ENCODE measurements around the gene HRH3. TPM values are rescaled to one million over a fixed set of nuclear protein-coding genes. Genes with fewer than 3 reads are reported as not detected.

Gene HRH3
- total RNA-seq, 1 donor from 2014 or later = 0.09 TPM

DNA sequence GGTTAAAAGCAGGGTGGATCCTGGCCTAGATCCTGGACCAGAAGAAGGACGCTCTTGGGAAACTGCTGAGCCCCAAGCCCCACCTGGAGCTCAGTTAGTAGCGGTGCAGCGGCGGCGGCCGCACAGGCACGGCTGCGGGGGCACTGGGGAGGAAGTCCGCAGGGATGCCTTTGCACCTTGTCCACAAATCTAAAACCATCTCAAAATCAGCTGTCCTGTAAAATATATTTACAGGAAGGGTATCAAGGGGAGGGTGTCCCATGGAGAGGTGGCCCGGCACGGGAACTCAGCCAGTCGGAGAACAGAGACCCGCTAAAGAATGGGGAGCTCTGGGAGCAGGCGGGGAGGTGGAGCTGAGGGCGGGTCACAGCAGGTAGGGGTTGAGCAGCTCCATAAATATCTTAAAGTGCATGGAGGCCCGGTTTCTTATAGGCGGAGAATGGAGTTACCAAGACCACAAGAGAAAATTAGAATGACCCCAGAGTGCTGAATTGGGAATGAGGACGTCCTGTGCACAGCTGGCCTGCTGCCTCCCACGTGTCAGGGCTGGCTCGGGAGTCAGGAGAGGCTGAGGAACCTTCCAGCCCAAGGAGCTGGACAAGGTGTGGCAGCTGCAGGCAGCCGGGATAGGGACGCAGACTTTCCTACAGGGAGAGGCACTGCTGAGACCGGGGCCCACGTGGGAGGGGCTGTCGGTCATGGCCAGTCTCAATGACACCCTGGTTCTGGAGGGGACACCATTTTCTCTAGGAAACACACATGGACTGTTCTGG is 29.3 kb downstream of the HRH3 start:
- Mint-ChIP-seq H3K27me3 (ENCODE audit: insufficient read depth, low read depth) (no peaks in the 10 kb centered on the region), H3K36me3 (peaks cover 6% of the 10 kb centered on the region), H3K4me1 (no peaks in the 10 kb centered on the region), H3K27ac (no peak overlapping the region), H3K9me3 (no peaks in the 10 kb centered on the region), H3K4me3 (no peak overlapping the region)
- H3K9me3 ChIP-seq (ENCODE audit: low read depth) = no peaks in the 10 kb centered on the region
- no peaks in the 10 kb centered on the region for H3K36me3 ChIP-seq
- no peak for TF ChIP-seq EZH2 (IDR thresholded peaks at IDR 0.05)
- no peak for TF ChIP-seq EZH2phosphoT487 (IDR thresholded peaks at IDR 0.05)
- TF ChIP-seq, protein P1, sequence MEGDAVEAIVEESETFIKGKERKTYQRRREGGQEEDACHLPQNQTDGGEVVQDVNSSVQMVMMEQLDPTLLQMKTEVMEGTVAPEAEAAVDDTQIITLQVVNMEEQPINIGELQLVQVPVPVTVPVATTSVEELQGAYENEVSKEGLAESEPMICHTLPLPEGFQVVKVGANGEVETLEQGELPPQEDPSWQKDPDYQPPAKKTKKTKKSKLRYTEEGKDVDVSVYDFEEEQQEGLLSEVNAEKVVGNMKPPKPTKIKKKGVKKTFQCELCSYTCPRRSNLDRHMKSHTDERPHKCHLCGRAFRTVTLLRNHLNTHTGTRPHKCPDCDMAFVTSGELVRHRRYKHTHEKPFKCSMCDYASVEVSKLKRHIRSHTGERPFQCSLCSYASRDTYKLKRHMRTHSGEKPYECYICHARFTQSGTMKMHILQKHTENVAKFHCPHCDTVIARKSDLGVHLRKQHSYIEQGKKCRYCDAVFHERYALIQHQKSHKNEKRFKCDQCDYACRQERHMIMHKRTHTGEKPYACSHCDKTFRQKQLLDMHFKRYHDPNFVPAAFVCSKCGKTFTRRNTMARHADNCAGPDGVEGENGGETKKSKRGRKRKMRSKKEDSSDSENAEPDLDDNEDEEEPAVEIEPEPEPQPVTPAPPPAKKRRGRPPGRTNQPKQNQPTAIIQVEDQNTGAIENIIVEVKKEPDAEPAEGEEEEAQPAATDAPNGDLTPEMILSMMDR (IDR thresholded peaks at IDR 0.05) = no peak
- peaks cover 5% of the 10 kb centered on the region for H4K20me1 ChIP-seq (ENCODE audit: low read depth)
- H3K9ac ChIP-seq = peak overlapping the region; percentile 49
- DNase-seq (ENCODE audit: low spot score) = no peak
- H3K27me3 ChIP-seq = no peaks in the 10 kb centered on the region
- no peaks in the 10 kb centered on the region for H3F3A ChIP-seq (ENCODE audit: low read depth)
- no peak overlapping the region for H2AFZ ChIP-seq (replicated peaks)
- no peak overlapping the region for H3K4me2 ChIP-seq
- H3K4me3 ChIP-seq = no peak overlapping the region
- no peak overlapping the region for H3K27ac ChIP-seq
- no peaks in the 10 kb centered on the region for H3K4me1 ChIP-seq
- H3K79me2 ChIP-seq (ENCODE audit: low read depth) = peaks cover 28% of the 10 kb centered on the region

DNA sequence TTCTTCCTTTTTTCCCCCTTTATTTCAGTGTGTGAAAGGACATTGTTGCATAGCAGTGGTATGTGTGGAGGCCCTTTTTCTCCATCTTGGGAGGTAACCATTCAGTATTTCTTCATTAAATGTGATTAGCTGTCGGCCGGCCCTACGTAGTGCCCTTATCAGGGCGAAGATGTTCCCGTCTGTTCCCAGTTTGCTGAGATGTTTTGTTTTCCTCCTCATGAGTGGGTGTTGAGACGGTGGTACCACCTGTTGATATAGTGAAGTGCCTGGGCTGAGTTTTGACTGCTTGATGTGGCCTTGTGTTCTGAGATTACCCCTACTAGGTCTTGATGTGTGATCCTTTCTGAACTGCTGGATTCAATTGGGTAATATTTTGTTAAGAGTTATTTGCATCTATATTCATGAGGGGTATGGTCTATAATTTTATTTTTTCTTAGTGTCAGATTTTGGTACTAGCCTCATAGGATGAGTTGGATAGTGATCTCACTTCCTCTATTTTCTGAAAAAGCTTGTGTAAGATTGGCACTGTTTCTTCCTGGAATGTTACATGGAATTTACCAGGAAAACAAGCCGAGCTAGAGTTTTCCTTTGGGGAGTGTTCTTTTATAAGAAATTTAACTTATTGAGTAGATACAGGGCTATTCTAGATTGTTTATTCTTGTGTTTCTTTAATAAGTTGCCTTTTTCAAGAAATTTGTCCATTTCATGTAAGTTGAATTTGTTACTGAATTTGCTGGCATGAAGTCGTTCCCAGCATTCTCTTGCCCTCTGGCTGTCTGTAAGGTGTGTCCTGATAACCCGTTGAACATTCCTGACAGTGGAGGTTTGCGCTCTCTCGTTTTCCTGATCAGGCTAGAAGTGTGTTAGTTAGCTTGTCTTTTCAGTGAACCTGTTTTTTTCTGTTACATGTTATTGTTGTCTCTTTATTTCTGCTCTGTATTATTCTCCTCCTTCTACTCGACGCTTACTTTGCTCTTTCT is 32.9 kb downstream of the HRH3 start:
- H3K9ac ChIP-seq = no peak overlapping the region
- H3K27ac Mint-ChIP-seq = peak overlapping the region; percentile 5
- no peak overlapping the region for H3K4me3 ChIP-seq
- H3K27me3 Mint-ChIP-seq (ENCODE audit: insufficient read depth, low read depth) = peaks cover 3% of the 10 kb centered on the region
- no peaks in the 10 kb centered on the region for H3K27me3 ChIP-seq
- DNase-seq (ENCODE audit: low spot score) = no peak
- H3K4me1 ChIP-seq = peaks cover 4% of the 10 kb centered on the region
- peaks cover 48% of the 10 kb centered on the region for H3K79me2 ChIP-seq (ENCODE audit: low read depth)
- H3K4me3 Mint-ChIP-seq = peak overlapping the region; percentile 2
- no peak overlapping the region for H3K27ac ChIP-seq
- H3F3A ChIP-seq (ENCODE audit: low read depth) = peaks cover 10% of the 10 kb centered on the region
- no peaks in the 10 kb centered on the region for H3K36me3 ChIP-seq
- H3K9me3 ChIP-seq (ENCODE audit: low read depth) = no peaks in the 10 kb centered on the region
- H4K20me1 ChIP-seq (ENCODE audit: low read depth) = no peaks in the 10 kb centered on the region
- H3K4me2 ChIP-seq = no peak overlapping the region
- H3K4me1 Mint-ChIP-seq = peaks cover 11% of the 10 kb centered on the region
- TF ChIP-seq, protein P1 (IDR thresholded peaks at IDR 0.05) = no peak
- TF ChIP-seq EZH2phosphoT487 (IDR thresholded peaks at IDR 0.05) (no peak), EZH2 (IDR thresholded peaks at IDR 0.05) (no peak)
- no peaks in the 10 kb centered on the region for H3K9me3 Mint-ChIP-seq
- peaks cover 2% of the 10 kb centered on the region for H3K36me3 Mint-ChIP-seq
- no peak overlapping the region for H2AFZ ChIP-seq (replicated peaks)

DNA sequence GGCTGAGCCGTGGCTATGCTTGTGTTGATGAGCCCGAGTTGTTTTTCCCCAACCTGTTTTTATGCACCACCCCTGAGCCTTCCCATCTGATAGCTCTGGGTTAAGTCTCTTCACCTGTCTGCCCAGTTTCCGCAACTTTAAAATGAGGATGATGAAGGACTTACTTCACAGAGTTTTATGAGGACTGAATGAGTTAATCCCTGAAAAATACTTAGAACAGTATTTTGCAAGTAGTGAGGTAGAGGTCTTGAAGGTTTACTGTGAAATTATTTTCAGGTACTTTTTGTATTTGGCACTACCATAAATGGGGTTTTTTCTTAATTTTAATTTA is 34.0 kb downstream of the HRH3 start:
- Histone ChIP-seq H3K4me1 (peaks cover 10% of the 10 kb centered on the region), H3K27ac (no peak overlapping the region), H3K9ac (no peak overlapping the region), H3K27me3 (no peaks in the 10 kb centered on the region), H3K4me2 (no peak overlapping the region), H3K4me3 (no peak overlapping the region), H4K20me1 (ENCODE audit: low read depth) (no peaks in the 10 kb centered on the region), H3K9me3 (ENCODE audit: low read depth) (no peaks in the 10 kb centered on the region), H3K79me2 (ENCODE audit: low read depth) (peaks cover 48% of the 10 kb centered on the region), H3F3A (ENCODE audit: low read depth) (peaks cover 21% of the 10 kb centered on the region), H3K36me3 (no peaks in the 10 kb centered on the region), H2AFZ (replicated peaks) (no peak overlapping the region)
- no peak overlapping the region for H3K4me3 Mint-ChIP-seq
- no peak for DNase-seq (ENCODE audit: low spot score)
- no peaks in the 10 kb centered on the region for H3K9me3 Mint-ChIP-seq
- H3K36me3 Mint-ChIP-seq = peaks cover 2% of the 10 kb centered on the region
- peaks cover 17% of the 10 kb centered on the region for H3K4me1 Mint-ChIP-seq
- no peak overlapping the region for H3K27ac Mint-ChIP-seq
- TF ChIP-seq EZH2phosphoT487 (IDR thresholded peaks at IDR 0.05) (no peak), EZH2 (IDR thresholded peaks at IDR 0.05) (no peak)
- TF ChIP-seq, protein P1 (IDR thresholded peaks at IDR 0.05) = no peak
- H3K27me3 Mint-ChIP-seq (ENCODE audit: insufficient read depth, low read depth) = peaks cover 3% of the 10 kb centered on the region
